CD4-positive, alpha-beta T cell treated with Interleukin-6 at 100 ng/mL for 8 hours (primary cell): ENCODE results near the gene KCNK5.
A peak's percentile ranks its signal among the peaks of the same experiment; 100 is the strongest.

Experiments used
- DNase-seq: peaks from one replicate; pipeline ENCODE4 v3.0.0-alpha.2; 2020; ENCODE audit warnings: mixed read lengths, low spot score

The KCNK5 gene

GRCh38 chr6:39240155-39240757, 11.0 kb upstream of the KCNK5 start:
- DNase-seq = no peak

- no peak for DNase-seq
Measured at GRCh38 chr6:39239527-39240154, 10.4 kb upstream of the KCNK5 start.

GRCh38 chr6:39236742-39237141, 7.5 kb upstream of the KCNK5 start:
- no peak for DNase-seq

- no peak for DNase-seq
Measured at GRCh38 chr6:39233333-39233732, 4.1 kb upstream of the KCNK5 start.

GRCh38 chr6:39231521-39232243, 2.4 kb upstream of the KCNK5 start:
- no peak for DNase-seq

- no peak for DNase-seq
Measured at GRCh38 chr6:39230654-39231035, 1.4 kb upstream of the KCNK5 start.

GRCh38 chr6:39228111-39228971, 934 bp downstream of the KCNK5 start:
- no peak for DNase-seq

GRCh38 chr6:39227476-39227875, 1.8 kb downstream of the KCNK5 start:
- DNase-seq = no peak

GRCh38 chr6:39226639-39227329, 2.5 kb downstream of the KCNK5 start:
- no peak for DNase-seq

- peak; percentile 47 for DNase-seq
Measured at GRCh38 chr6:39225946-39226437, 3.3 kb downstream of the KCNK5 start.

- no peak for DNase-seq
Measured at GRCh38 chr6:39225543-39225942, 3.7 kb downstream of the KCNK5 start.

GRCh38 chr6:39224523-39225182, 4.6 kb downstream of the KCNK5 start:
- no peak for DNase-seq

- DNase-seq = no peak
Measured at GRCh38 chr6:39224011-39224410, 5.3 kb downstream of the KCNK5 start.

GRCh38 chr6:39223555-39223954, 5.7 kb downstream of the KCNK5 start:
- DNase-seq = no peak

GRCh38 chr6:39223061-39223460, 6.2 kb downstream of the KCNK5 start:
- no peak for DNase-seq

- no peak for DNase-seq
Measured at GRCh38 chr6:39221779-39222641, 7.3 kb downstream of the KCNK5 start.

GRCh38 chr6:39221115-39221514, 8.2 kb downstream of the KCNK5 start:
- DNase-seq = no peak

GRCh38 chr6:39218868-39219567, 10.3 kb downstream of the KCNK5 start:
- no peak for DNase-seq

- DNase-seq = no peak
Measured at GRCh38 chr6:39217177-39217864, 12.0 kb downstream of the KCNK5 start.
